HepG2 (cell line): Measurements from ENCODE around the gene CTNNA1. TPM values are rescaled to one million over a fixed set of nuclear protein-coding genes. Genes with fewer than 3 reads are reported as not detected.
A peak's percentile ranks its signal among the peaks of the same experiment; 100 is the strongest.

Experiments
- CENPT ChIP-seq: sonication (generic); formaldehyde crosslinking; IDR thresholded peaks from 2 replicates; pipeline ENCODE4 v1.8.0; 2022; ENCODE audit warnings: low read depth, mild to moderate bottlenecking, moderate library complexity, missing genetic modification reagents
- DZIP1 ChIP-seq: sonication (generic); formaldehyde crosslinking; IDR thresholded peaks from 2 replicates; pipeline ENCODE4 v1.5.0; 2020; ENCODE audit warnings: mild to moderate bottlenecking, missing genetic modification reagents
- KLF11 ChIP-seq: IDR thresholded peaks from 2 replicates; pipeline ENCODE4 v1.6.1; 2016; ENCODE audit warnings: missing compliant biosample characterization
- RBFOX2 ChIP-seq: fragments of 200-400 bp; formaldehyde crosslinking; IDR thresholded peaks from 2 replicates; pipeline ENCODE4 v1.6.1; 2017; ENCODE audit warnings: low read depth, mild to moderate bottlenecking, low read length
- UBTF ChIP-seq: sonication (generic); formaldehyde crosslinking; IDR thresholded peaks from 2 replicates; pipeline ENCODE4 v1.4.0; 2020; ENCODE audit warnings: mild to moderate bottlenecking, missing genetic modification reagents
- XRCC5 ChIP-seq: fragments of 200-400 bp; formaldehyde crosslinking; optimal IDR thresholded peaks from 2 replicates; pipeline ENCODE3; 2017; ENCODE audit warnings: mild to moderate bottlenecking, low read length
- ZBTB10 ChIP-seq: sonication (generic); formaldehyde crosslinking; IDR thresholded peaks from 2 replicates; pipeline ENCODE4 v1.4.0; 2020; ENCODE audit warnings: missing genetic modification reagents, borderline replicate concordance
- ZBTB20 ChIP-seq: sonication (generic); formaldehyde crosslinking; IDR thresholded peaks from 2 replicates; pipeline ENCODE4 v1.8.1; 2023; ENCODE audit warnings: missing genetic modification reagents, low read depth, mild to moderate bottlenecking, borderline replicate concordance
- ZNF253 ChIP-seq: sonication (generic); formaldehyde crosslinking; IDR thresholded peaks from 2 replicates; pipeline ENCODE4 v1.8.0; 2022; ENCODE audit warnings: mild to moderate bottlenecking, missing genetic modification reagents, borderline replicate concordance
- ZNF597 ChIP-seq: sonication (generic); formaldehyde crosslinking; IDR thresholded peaks from 2 replicates; pipeline ENCODE4 v1.5.0; 2020; ENCODE audit warnings: missing genetic modification reagents
- ZNF687 ChIP-seq: sonication (generic); formaldehyde crosslinking; IDR thresholded peaks from 2 replicates; pipeline ENCODE4 v1.5.1; 2020; ENCODE audit warnings: mild to moderate bottlenecking, missing genetic modification reagents, moderate library complexity
- polyA plus RNA-seq, 8 experiments: library from polyadenylated mRNA; depleted of rRNA in 3 of 8; stranded (reverse) in 7 of 8; unstranded in 1 of 8; fragments of >200 nt; fragmentation: Illumina TruSeq in 4 of 8; extraction: Trizol in 4 of 8; gene quantifications; 2 replicates each; pipeline versions ENCODE4 v1.2.1 to v1.2.3, GENCODE V29; 2011 to 2016; ENCODE audit warnings: low read depth in 4 of 8, missing spikeins in 1 of 8, mixed read lengths in 1 of 8; ENCODE audit not compliant: insufficient read depth in 1 of 8
- total RNA-seq, 5 experiments: library from RNA; depleted of rRNA; stranded (reverse); fragments of >200 nt; fragmentation: Illumina TruSeq; extraction: Trizol; gene quantifications; 2 replicates each; pipeline ENCODE4 v1.2.3, GENCODE V29; 2016; ENCODE audit warnings: low read depth in 1 of 5

The CTNNA1 gene
- total and polyA plus RNA-seq, 2 of the 13 experiments (the other 11 are each of a cell fraction or from before 2014, with no cell fraction given): 66.8 to 162 TPM

GRCh38 chr5:138752951-138753793 lies at the start of gene CTNNA1 (continued):
- 0 out of 2 replicates have a peak, but pooled peaks have one; percentile 36 for TF ChIP-seq DZIP1
- TF ChIP-seq UBTF: peak; percentile 31; the same call in 1 of the 2 replicates
- peak; percentile 67 for TF ChIP-seq XRCC5
- TF ChIP-seq CENPT (CRISPR knock-in tag): no peak
- TF ChIP-seq ZNF687 (CRISPR knock-in tag): peak; percentile 75
- peak; percentile 88 for TF ChIP-seq RBFOX2
- 0 out of 2 replicates have a peak, but pooled peaks have one; percentile 23 for TF ChIP-seq ZBTB20
- TF ChIP-seq ZNF597: no peak
- TF ChIP-seq KLF11: peak; percentile 59; the same call in 1 of the 2 replicates
- 0 out of 2 replicates have a peak, but pooled peaks have one; percentile 49 for TF ChIP-seq ZNF253
- no peak for TF ChIP-seq ZBTB10 (CRISPR knock-in tag)
